Activated T-cell treated with anti-CD3 and anti-CD28 coated beads, Interleukin-2, amount 50 U/mL, for 72 hours (primary cell): Measurements from ENCODE around the gene ETFA. TPM values are rescaled to one million over a fixed set of nuclear protein-coding genes. Genes with fewer than 3 reads are reported as not detected.

Experiments
- ATAC-seq, 2 donors: fragments of 150-1000 bp; cut with Tn5 transposase; replicated peaks in 1 of 2; 2 replicates each; pipeline ENCODE4 v1.10.0; 2021; ENCODE audit warnings: moderate library complexity in 2 of 2, mild to moderate bottlenecking in 1 of 2
- DNase-seq, 2 donors: peaks; one replicate each; pipeline ENCODE4 v3.0.0; 2021 to 2022; ENCODE audit warnings: mixed read lengths in 1 of 2
- H3K27ac Mint-ChIP-seq: one replicate; pipeline ENCODE4 v1.8.0; 2022; ENCODE audit warnings: mild to moderate bottlenecking, moderate library complexity, mixed read lengths
- H3K27me3 Mint-ChIP-seq: one replicate; pipeline ENCODE4 v1.8.0; 2022; ENCODE audit warnings: low read depth, mixed read lengths
- H3K36me3 Mint-ChIP-seq, 2 donors: one replicate each; pipeline ENCODE4 v1.8.0; 2022; ENCODE audit warnings: mixed read lengths in 2 of 2, mild to moderate bottlenecking in 1 of 2; ENCODE audit not compliant: insufficient read depth in 2 of 2
- H3K4me1 Mint-ChIP-seq: one replicate; pipeline ENCODE4 v1.8.0; 2022; ENCODE audit warnings: low read depth, mixed read lengths
- H3K4me3 Mint-ChIP-seq, 2 donors: one replicate each; pipeline ENCODE4 v1.8.0; 2022; ENCODE audit warnings: mild to moderate bottlenecking in 2 of 2, mixed read lengths in 2 of 2, moderate library complexity in 2 of 2
- H3K9me3 Mint-ChIP-seq, 2 donors: one replicate each; pipeline ENCODE4 v1.8.0; 2022; ENCODE audit warnings: mixed read lengths in 2 of 2
- total RNA-seq, 2 donors: library from RNA; stranded (reverse); gene quantifications; one replicate each; pipeline ENCODE4 v1.2.3, GENCODE V29; 2022

ETFA gene
- total RNA-seq, 2 donors from 2014 or later: 143 to 158 TPM

DNA sequence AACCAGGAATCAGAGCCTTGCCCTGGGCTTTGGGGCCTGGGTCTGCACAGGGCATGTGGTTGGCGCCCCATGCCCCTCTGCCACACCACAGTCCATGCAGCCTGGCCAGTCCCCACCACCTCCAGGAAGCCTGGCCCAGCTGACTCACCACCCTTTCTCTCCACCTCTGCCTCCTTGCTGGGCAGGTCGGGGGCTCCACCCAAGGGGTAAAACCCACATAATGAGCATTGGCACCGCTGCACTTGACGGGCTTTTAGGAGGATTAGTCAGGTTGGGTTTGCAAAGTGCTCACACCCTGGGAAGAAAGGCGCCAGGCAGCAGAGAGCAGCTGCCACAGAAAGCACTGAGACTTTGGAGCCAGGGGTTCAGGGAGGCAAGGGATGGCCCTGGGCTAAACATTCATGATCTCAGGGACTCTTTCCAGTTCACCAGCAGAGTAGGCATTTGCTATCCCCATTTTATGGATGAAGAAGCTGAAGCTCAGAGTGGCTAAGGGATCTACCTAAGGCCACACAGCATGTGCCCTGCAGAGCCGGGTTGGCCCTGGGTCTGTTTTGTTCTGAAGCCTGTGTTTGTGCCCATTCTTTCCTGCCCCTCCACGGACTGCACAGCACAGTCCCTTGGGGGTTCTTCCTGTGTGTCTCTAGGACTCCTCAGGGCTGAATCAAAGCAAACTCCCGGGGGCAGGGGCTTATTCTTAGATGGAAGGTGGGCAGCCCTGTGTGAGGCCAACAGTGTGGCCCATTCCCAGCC lies 113.4 kb downstream of the ETFA start:
- H3K4me3 Mint-ChIP-seq: no peak overlapping the region
- H3K4me1 Mint-ChIP-seq: no peaks in the 10 kb centered on the region
- H3K27me3 Mint-ChIP-seq: peaks cover 10% of the 10 kb centered on the region
- H3K27ac Mint-ChIP-seq: no peak overlapping the region
- no peaks in the 10 kb centered on the region for H3K9me3 Mint-ChIP-seq
- no peaks in the 10 kb centered on the region for H3K36me3 Mint-ChIP-seq
- peak; percentile 14 to 25 for ATAC-seq
- peak in 1 of 2 donors; percentile 8 for DNase-seq

DNA sequence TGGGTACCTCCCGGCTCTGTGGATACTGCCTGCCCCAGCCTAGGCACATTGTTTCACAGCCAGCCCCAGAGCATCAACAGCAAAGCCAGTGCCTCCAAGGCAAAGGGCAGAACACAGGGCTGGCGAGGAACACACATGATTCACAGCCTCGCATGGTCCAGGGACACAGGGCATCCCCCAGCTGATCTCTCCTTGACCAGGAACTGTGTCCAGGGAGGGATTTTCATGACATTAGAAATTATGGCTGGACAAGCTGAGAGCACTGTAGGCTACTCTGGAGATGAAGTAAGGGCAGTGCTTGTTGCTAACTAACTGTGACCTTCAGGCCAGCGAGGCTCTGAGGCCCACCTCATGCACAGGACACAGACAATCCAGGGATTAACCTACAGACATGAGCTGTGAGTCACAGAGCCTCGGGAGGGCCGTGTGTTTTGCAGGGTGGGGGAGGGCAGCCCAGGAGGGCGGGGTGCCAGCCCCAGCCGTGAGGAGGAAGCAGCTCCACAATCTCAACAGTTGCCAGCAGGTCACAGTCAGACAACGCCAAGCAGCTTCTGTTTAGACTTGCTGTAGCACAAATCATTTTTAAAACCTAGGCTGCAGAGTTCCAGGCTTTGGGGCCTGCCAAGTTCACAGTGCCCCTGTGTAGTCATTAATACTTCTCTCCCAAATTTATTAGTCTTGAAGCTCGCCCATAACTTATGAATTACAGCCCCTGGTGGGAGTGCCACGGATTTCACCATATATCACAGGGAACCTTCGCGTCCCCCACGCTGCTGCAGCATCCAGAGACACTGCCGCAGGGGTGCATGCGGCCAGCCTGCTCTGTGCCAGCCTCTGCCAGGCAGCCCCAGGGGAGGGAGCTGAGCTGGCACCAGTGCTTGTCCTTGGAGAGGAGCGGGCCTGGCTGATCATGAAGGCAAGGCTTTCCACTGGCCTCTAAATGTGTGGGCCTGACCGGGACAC lies 114.7 kb downstream of the ETFA start:
- no peak overlapping the region for H3K27ac Mint-ChIP-seq
- no peak for ATAC-seq

DNA sequence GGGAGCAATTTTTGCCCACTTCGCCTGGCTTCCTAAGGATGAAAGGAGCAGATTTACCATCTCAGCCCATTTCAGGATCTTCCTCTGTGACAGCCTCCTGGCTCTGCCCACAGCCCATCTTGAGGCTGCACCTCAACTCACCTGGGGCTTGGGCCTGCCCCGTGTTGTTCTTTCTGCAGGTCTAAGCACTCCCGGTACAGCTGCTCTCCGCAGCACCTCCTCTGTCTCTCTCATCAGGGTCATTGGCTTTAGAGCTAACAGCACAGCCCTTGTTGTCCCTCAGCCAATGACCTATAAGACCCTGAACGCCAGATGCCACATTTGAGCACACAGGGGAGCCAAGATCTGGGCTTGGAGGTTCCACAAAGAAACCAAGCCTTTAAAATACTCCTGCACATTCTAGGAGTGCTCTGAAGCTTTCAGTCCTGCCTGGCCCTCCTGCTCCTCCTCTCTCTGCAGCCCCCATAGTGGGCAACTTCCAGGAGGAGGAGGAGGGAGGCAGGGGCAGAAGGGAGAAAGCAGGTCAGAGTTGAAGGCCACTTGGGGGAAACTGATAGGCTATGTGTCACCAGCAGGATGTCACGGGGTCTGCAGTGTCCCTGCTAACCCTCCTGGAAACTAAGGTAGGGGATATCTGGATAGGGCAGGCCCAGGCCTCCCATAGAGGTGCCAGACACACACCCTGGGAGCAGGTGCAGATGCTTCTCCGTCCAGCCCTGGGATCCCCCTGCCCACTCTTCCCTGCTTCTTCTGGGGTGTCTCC lies 115.6 kb downstream of the ETFA start:
- no peaks in the 10 kb centered on the region for H3K36me3 Mint-ChIP-seq
- peak overlapping the region; percentile 12 for H3K27ac Mint-ChIP-seq
- H3K4me1 Mint-ChIP-seq: peaks cover 8% of the 10 kb centered on the region
- H3K9me3 Mint-ChIP-seq: no peaks in the 10 kb centered on the region
- peaks cover 14% of the 10 kb centered on the region for H3K27me3 Mint-ChIP-seq
- H3K4me3 Mint-ChIP-seq: no peak overlapping the region
- no peak for ATAC-seq
- DNase-seq: no peak

More for the DNA sequence above, 114.7 kb downstream of the ETFA start:
- Mint-ChIP-seq H3K27me3 (peaks cover 10% of the 10 kb centered on the region), H3K4me3 (no peak overlapping the region), H3K4me1 (no peaks in the 10 kb centered on the region), H3K9me3 (no peaks in the 10 kb centered on the region), H3K36me3 (no peaks in the 10 kb centered on the region)
- DNase-seq: no peak

DNA sequence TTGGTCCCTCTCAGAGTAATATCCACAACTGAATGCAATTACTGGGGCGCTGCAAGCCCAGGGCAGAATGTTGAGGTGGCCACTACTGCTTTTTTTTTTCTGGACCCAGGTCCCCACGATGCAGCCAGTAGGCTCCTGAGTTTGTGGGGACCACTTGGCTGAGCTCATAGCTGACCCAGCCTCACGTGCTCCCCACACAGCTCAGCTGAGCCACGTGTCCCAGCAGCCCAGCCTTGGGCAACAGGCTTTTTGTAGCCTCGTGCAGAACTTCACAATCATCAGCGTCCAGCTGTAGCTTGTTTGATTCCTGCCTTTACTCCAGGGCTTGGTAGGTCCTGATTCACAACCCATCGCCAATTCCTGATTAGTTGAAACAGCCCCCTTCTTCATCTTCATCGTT lies 117.3 kb downstream of the ETFA start:
- no peak for DNase-seq
- H3K27ac Mint-ChIP-seq: no peak overlapping the region
- no peaks in the 10 kb centered on the region for H3K36me3 Mint-ChIP-seq
- H3K9me3 Mint-ChIP-seq: no peaks in the 10 kb centered on the region
- peaks cover 16% of the 10 kb centered on the region for H3K4me1 Mint-ChIP-seq
- H3K27me3 Mint-ChIP-seq: peaks cover 32% of the 10 kb centered on the region
- no peak overlapping the region for H3K4me3 Mint-ChIP-seq
- no peak for ATAC-seq

DNA sequence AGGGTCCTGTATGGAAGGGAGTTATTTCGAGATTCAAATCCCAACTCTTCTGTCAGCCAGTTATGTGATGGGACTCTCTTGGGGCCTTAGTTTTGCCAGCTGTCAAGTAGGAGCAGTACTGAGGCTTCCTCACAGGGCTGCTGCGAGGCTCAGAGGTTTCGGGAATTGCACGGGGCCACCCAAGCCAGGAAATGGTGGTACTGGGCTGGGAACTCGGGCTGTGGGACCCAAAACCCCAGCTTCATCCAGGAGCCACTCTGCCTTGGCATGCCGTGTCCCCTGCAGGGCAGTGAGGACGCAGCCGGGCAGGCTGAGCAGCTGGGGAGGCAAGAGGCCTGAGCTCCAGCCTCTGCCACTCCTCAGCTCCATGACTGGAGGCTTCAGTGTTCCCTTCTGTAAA lies 118.6 kb downstream of the ETFA start:
- Mint-ChIP-seq H3K4me1 (peaks cover 16% of the 10 kb centered on the region), H3K4me3 (no peak overlapping the region), H3K27ac (no peak overlapping the region), H3K36me3 (peaks cover 0 to 2% of the 10 kb centered on the region in 2 donors), H3K27me3 (peaks cover 44% of the 10 kb centered on the region), H3K9me3 (no peaks in the 10 kb centered on the region)
- ATAC-seq: no peak
- DNase-seq: no peak

DNA sequence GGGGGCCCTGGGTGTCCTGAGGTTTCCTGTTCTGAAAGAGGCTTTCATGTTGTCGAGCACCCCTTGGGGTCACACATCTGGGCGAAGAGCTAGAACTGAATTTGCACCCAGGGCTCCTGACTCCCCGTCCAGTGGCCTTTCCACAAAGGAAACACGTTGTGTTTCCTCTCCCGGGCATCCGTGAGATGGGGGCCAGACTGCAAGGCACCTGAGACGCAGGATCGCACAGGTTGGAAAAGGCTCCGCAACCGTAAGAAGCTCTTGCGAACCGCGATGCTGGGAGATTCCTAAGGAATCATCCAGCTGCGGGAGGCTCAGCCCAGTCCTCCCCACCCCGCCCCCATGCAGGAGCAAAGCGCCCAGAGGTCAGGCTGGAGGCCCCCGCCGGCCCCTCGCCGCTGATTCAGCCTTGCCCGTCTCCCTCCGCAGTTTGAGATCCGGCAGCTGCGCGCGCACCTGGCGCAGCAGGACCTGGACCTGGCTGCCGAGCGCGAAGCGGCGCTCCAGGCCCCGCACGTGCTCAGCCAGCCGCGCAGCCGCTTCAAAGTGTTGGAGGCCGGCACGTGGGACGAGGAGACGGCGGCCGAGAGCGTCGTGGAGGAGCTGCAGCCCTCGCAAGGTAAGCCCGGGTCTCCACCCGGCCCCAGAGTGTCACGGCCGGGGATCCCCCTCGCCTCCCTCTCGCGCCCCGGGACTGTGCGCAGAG lies 119.6 kb downstream of the ETFA start:
- ATAC-seq (no peak), DNase-seq (no peak)
- no peak overlapping the region for H3K27ac Mint-ChIP-seq
- H3K4me3 Mint-ChIP-seq: no peak overlapping the region
- H3K27me3 Mint-ChIP-seq: peaks cover 53% of the 10 kb centered on the region
- H3K4me1 Mint-ChIP-seq: peaks cover 16% of the 10 kb centered on the region
- no peaks in the 10 kb centered on the region for H3K9me3 Mint-ChIP-seq
- peaks cover 0 to 2% of the 10 kb centered on the region in 2 donors for H3K36me3 Mint-ChIP-seq

DNA sequence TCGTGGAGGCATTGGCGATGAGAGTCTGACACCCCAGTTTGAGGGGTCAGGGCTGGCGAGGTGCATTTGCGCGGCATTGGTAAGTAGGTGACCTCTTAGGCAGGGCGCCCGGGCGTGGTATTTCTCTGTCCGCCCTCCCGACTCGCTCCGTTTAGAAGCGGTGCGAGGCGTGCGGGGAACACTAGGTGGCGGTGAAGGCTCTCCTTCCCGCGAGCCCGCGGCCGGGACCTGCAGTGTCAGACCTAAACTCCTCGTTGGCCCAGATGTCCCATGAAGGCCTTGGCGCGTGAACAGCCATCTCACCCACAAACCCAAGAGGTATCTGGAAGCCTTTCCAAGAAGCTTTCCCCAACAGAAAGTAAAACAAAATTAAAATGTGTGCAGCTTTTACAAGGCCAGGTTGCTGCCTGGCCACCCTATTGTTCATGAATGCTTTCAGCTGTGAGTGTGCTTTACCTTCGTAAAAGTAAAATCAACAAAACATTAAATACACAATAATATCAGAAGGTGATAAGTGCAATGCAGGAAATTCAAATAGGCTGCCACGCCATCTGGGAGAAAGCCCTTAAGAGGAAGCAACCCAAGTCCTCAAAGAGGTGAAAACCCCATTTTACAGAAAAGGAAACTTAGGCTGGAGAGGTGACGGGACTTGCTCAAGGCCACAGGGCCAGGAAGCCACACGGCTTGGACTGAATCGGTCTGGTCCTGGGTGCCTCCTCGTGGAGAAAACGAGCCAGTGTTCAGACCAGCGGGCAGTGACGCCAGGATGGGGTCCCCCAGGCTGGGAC lies 120.3 kb downstream of the ETFA start:
- Mint-ChIP-seq H3K36me3 (peaks cover 0 to 2% of the 10 kb centered on the region in 2 donors), H3K9me3 (no peaks in the 10 kb centered on the region), H3K27me3 (peaks cover 59% of the 10 kb centered on the region), H3K27ac (no peak overlapping the region), H3K4me1 (peaks cover 16% of the 10 kb centered on the region), H3K4me3 (peak overlapping the region; percentile 25 to 29)
- DNase-seq (peak; percentile 80 to 81), ATAC-seq (peak; percentile 87 to 92)

DNA sequence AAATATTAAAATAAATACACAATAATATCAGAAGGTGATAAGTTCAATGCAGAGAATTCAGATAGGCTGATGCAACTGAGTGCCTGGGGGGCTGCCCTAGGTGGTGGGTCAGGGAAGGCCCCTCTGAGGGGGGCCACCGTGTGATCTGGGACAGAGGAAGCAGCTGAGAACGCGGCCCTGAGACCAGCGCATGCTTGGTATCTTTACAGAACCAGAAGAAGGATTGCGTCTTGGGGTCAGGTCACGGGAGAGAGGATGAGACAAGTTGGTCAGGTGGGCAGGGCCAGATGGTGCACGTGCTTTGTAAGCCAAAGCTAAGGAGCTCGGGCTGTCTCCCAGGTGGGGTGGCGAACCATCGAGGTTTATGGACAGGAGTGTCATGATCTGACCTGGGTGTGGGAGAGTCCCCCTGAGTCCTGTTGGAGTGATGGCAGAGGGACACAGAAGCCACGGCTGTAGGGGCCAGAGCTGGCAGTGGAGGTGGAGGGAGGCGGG lies 121.2 kb downstream of the ETFA start:
- H3K4me3 Mint-ChIP-seq: peak overlapping the region in 1 of 2 donors; percentile 64
- H3K27me3 Mint-ChIP-seq: peaks cover 65% of the 10 kb centered on the region
- DNase-seq: no peak
- H3K36me3 Mint-ChIP-seq: peaks cover 0 to 2% of the 10 kb centered on the region in 2 donors
- peaks cover 16% of the 10 kb centered on the region for H3K4me1 Mint-ChIP-seq
- ATAC-seq: no peak
- H3K27ac Mint-ChIP-seq: no peak overlapping the region
- H3K9me3 Mint-ChIP-seq: no peaks in the 10 kb centered on the region

DNA sequence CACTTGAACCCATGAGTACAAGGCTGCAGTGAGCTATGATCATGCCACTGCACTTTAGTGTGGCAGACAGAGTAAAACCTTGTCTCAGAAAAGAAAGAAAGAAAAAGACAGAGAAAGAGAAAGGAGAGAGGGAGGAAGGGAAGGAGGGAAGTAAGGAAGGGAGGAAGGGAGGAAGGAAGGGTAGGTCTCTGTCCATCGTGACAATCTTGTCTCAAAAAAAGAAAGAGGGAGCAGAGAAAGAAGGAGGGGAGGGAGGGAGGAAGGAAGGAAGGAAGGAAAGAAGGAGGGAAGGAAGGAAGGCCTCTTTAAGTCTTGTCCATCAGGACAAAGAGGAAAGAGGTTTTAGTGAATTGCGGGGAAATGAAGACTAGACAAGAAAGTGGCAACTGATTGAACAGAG lies 122.2 kb downstream of the ETFA start:
- no peak overlapping the region for H3K4me3 Mint-ChIP-seq
- no peak overlapping the region for H3K27ac Mint-ChIP-seq
- no peak for ATAC-seq
- H3K27me3 Mint-ChIP-seq: peaks cover 59% of the 10 kb centered on the region
- H3K9me3 Mint-ChIP-seq: no peaks in the 10 kb centered on the region
- peaks cover 0 to 2% of the 10 kb centered on the region in 2 donors for H3K36me3 Mint-ChIP-seq
- H3K4me1 Mint-ChIP-seq: peaks cover 16% of the 10 kb centered on the region
- no peak for DNase-seq

DNA sequence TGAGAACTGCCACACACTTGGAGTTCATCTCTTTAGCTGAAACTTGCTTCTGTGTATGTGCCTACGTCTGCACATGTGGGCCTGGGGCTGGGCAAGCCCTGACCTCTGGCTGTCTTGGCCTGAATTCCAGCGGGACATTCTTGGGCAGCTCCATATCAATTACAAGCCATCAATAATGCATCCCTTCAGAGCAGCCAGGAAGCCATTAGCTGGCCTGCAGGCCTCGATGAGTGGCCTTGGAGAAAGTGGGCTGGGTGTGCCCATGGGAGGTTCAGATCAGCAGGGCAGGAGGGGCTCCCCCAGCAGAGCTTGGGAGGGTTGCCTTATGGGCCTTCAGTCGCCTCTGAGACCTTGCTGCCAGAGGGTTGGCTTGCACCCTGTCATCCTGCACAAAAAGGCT lies 124.1 kb downstream of the ETFA start:
- peaks cover 59% of the 10 kb centered on the region for H3K27me3 Mint-ChIP-seq
- H3K4me3 Mint-ChIP-seq: no peak overlapping the region
- no peak for ATAC-seq
- H3K4me1 Mint-ChIP-seq: peaks cover 16% of the 10 kb centered on the region
- no peak overlapping the region for H3K27ac Mint-ChIP-seq
- no peaks in the 10 kb centered on the region for H3K9me3 Mint-ChIP-seq
- peaks cover 0 to 2% of the 10 kb centered on the region in 2 donors for H3K36me3 Mint-ChIP-seq
- no peak for DNase-seq

DNA sequence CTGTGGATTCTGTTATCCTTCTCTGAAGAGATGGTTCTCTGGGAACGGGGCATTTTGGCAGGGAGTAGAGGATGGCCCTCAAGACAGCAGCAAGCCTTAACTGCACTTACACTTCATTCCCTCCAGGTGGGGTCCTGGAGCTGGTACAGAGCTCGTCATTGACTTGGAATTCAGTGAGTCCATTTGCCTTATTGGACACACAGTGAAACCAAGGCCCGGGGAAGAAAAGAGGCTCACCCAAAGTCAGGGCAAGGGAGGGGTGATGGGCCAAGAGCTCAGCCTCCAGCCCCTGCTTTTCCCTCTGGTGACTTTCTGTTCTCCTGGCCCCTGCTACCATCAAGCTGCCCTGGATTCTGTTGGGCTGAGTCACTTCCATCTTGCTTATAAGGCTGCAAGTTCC lies 125.6 kb downstream of the ETFA start:
- ATAC-seq (no peak), DNase-seq (peak in 1 of 2 donors; percentile 19)
- no peak overlapping the region for H3K4me3 Mint-ChIP-seq
- H3K9me3 Mint-ChIP-seq: no peaks in the 10 kb centered on the region
- peaks cover 19% of the 10 kb centered on the region for H3K4me1 Mint-ChIP-seq
- peaks cover 67% of the 10 kb centered on the region for H3K27me3 Mint-ChIP-seq
- H3K36me3 Mint-ChIP-seq: peaks cover 0 to 2% of the 10 kb centered on the region in 2 donors
- H3K27ac Mint-ChIP-seq: no peak overlapping the region
